KOPT-K1 (cell line): ENCODE measurements around the gene DHH.
"Not testable (repeated sequence)": the region's sequence is repeated elsewhere in the genome, so short reads cannot be mapped to it uniquely, and the experiment has no call there.

Experiments used
- H3K27ac ChIP-seq: fragments of 200-600 bp; sonication (generic); 2 replicates; pipeline ENCODE4 v1.5.1; 2016; ENCODE audit warnings: antibody characterized with exemption, mild to moderate bottlenecking, low read depth, low read length; ENCODE audit not compliant: poor library complexity, severe bottlenecking
- H3K36me3 ChIP-seq: fragments of 200-600 bp; sonication (generic); 2 replicates; pipeline ENCODE4 v1.5.1; 2017; ENCODE audit warnings: antibody characterized with exemption, mild to moderate bottlenecking, low read length, moderate library complexity; ENCODE audit not compliant: insufficient read depth
- H3K9me3 ChIP-seq: fragments of 200-600 bp; sonication (generic); 2 replicates; pipeline ENCODE4 v1.5.1; 2017; ENCODE audit warnings: antibody characterized with exemption, low read length, mild to moderate bottlenecking; ENCODE audit not compliant: insufficient read depth, poor library complexity, severe bottlenecking

DHH gene

GRCh38 chr12:49066120-49066519 is 28.5 kb downstream of the DHH start:
- no peak overlapping the region for H3K27ac ChIP-seq
- H3K9me3 ChIP-seq: no peaks in the 10 kb centered on the region
- H3K36me3 ChIP-seq: no peaks in the 10 kb centered on the region

- no peak overlapping the region for H3K27ac ChIP-seq
- no peaks in the 10 kb centered on the region for H3K36me3 ChIP-seq
- no peaks in the 10 kb centered on the region for H3K9me3 ChIP-seq
These were observed 29.8 kb downstream of the DHH start for GRCh38 chr12:49064767-49065152.

GRCh38 chr12:49061916-49062315 is 32.7 kb downstream of the DHH start:
- H3K9me3 ChIP-seq, H3K36me3 ChIP-seq, H3K27ac ChIP-seq: not testable (repeated sequence)

- Histone ChIP-seq H3K9me3 (no peaks in the 10 kb centered on the region), H3K36me3 (no peaks in the 10 kb centered on the region), H3K27ac (peak overlapping the region; percentile 96)
These were observed 33.4 kb downstream of the DHH start for GRCh38 chr12:49061157-49061650.

GRCh38 chr12:49060237-49061156 is 34.1 kb downstream of the DHH start, which contains the start of gene KMT2D:
Gene KMT2D (minus strand): TSS chr12:49060794. CDS start chr12:49055324, 5,470 bp downstream.
- Histone ChIP-seq H3K27ac (peak within 1 kb of the TSS; percentile 96), H3K36me3 (peaks cover 5% of the 10 kb centered on the region), H3K9me3 (no peaks in the 10 kb centered on the region)

- no peaks in the 10 kb centered on the region for H3K9me3 ChIP-seq
- H3K36me3 ChIP-seq: peaks cover 14% of the 10 kb centered on the region
- peak overlapping the region; percentile 96 for H3K27ac ChIP-seq
These were observed 35.1 kb downstream of the DHH start for GRCh38 chr12:49059299-49060171.

GRCh38 chr12:49059045-49059298 is 35.6 kb downstream of the DHH start:
- Histone ChIP-seq H3K36me3 (peaks cover 20% of the 10 kb centered on the region), H3K9me3 (no peaks in the 10 kb centered on the region), H3K27ac (peak overlapping the region; percentile 96)

- peak overlapping the region; percentile 96 for H3K27ac ChIP-seq
- H3K36me3 ChIP-seq: peaks cover 24% of the 10 kb centered on the region
- no peaks in the 10 kb centered on the region for H3K9me3 ChIP-seq
These were observed 36.1 kb downstream of the DHH start for GRCh38 chr12:49058366-49059044.

GRCh38 chr12:49057888-49058287 is 36.7 kb downstream of the DHH start:
- H3K27ac ChIP-seq: peak overlapping the region; percentile 96
- peaks cover 31% of the 10 kb centered on the region for H3K36me3 ChIP-seq
- H3K9me3 ChIP-seq: no peaks in the 10 kb centered on the region

- H3K27ac ChIP-seq: peak overlapping the region; percentile 96
These were observed 38.4 kb downstream of the DHH start for GRCh38 chr12:49055978-49056754.

GRCh38 chr12:49055092-49055491 is 39.5 kb downstream of the DHH start:
- no peak overlapping the region for H3K27ac ChIP-seq
- H3K9me3 ChIP-seq: no peaks in the 10 kb centered on the region
- H3K36me3 ChIP-seq: peaks cover 59% of the 10 kb centered on the region

More at GRCh38 chr12:49055978-49056754, 38.4 kb downstream of the DHH start:
- no peaks in the 10 kb centered on the region for H3K9me3 ChIP-seq
- H3K36me3 ChIP-seq: peaks cover 48% of the 10 kb centered on the region

GRCh38 chr12:49054524-49054923 is 40.1 kb downstream of the DHH start:
- Histone ChIP-seq H3K36me3 (peaks cover 64% of the 10 kb centered on the region), H3K9me3 (no peaks in the 10 kb centered on the region)

GRCh38 chr12:49054096-49054495 is 40.5 kb downstream of the DHH start:
- Histone ChIP-seq H3K27ac (no peak overlapping the region), H3K9me3 (no peaks in the 10 kb centered on the region), H3K36me3 (peaks cover 69% of the 10 kb centered on the region)

More at GRCh38 chr12:49054524-49054923, 40.1 kb downstream of the DHH start:
- no peak overlapping the region for H3K27ac ChIP-seq
